HepG2 (cell line): ENCODE measurements around the gene LILRB3. TPM values are rescaled to one million over a fixed set of nuclear protein-coding genes. Genes with fewer than 3 reads are reported as not detected.
A peak's percentile ranks its signal among the peaks of the same experiment; 100 is the strongest.

Experiments
- ELF1 ChIP-seq: sonication (generic); formaldehyde crosslinking; IDR thresholded peaks from 2 replicates; pipeline ENCODE4 v1.4.0; 2020; ENCODE audit warnings: missing genetic modification reagents
- FOXA1 ChIP-seq, 2 experiments: fragments of 450-650 bp in 1 of 2; sonication (generic) in 1 of 2; formaldehyde crosslinking in 1 of 2; IDR thresholded peaks; 2 replicates each; pipeline versions ENCODE4 v1.4.0 to v1.6.1; 2016 to 2020; ENCODE audit warnings: missing genetic modification reagents in 1 of 2
- MTF1 ChIP-seq: sonication (generic); formaldehyde crosslinking; IDR thresholded peaks from 2 replicates; pipeline ENCODE4 v1.5.0; 2020; ENCODE audit warnings: missing genetic modification reagents
- PAWR ChIP-seq: sonication (generic); formaldehyde crosslinking; IDR thresholded peaks from 2 replicates; pipeline ENCODE4 v1.4.0; 2020; ENCODE audit warnings: missing genetic modification reagents, mild to moderate bottlenecking, borderline replicate concordance
- PRMT3 ChIP-seq: sonication (generic); formaldehyde crosslinking; IDR thresholded peaks from 2 replicates; pipeline ENCODE4 v1.8.1; 2022; ENCODE audit warnings: low read depth, mild to moderate bottlenecking, moderate library complexity, missing genetic modification reagents, borderline replicate concordance
- REXO4 ChIP-seq: sonication (generic); formaldehyde crosslinking; IDR thresholded peaks from 2 replicates; pipeline ENCODE4 v1.8.0; 2022; ENCODE audit warnings: missing genetic modification reagents, mild to moderate bottlenecking, borderline replicate concordance
- RXRA ChIP-seq: sonication (generic); formaldehyde crosslinking; IDR thresholded peaks from 2 replicates; pipeline ENCODE4 v1.5.1; 2020; ENCODE audit warnings: missing genetic modification reagents
- SNRNP70 ChIP-seq: fragments of 200-400 bp; formaldehyde crosslinking; IDR thresholded peaks from 2 replicates; pipeline ENCODE4 v1.6.1; 2017; ENCODE audit warnings: mild to moderate bottlenecking, low read depth, low read length, moderate library complexity
- TBP ChIP-seq: sonication (generic); formaldehyde crosslinking; IDR thresholded peaks from 2 replicates; pipeline ENCODE4 v1.5.0; 2020; ENCODE audit warnings: missing genetic modification reagents
- ZNF234 ChIP-seq: sonication (generic); formaldehyde crosslinking; conservative IDR thresholded peaks from 2 replicates; pipeline ENCODE4 v1.5.1; 2020; ENCODE audit warnings: mild to moderate bottlenecking, missing genetic modification reagents
- ZNF253 ChIP-seq: sonication (generic); formaldehyde crosslinking; IDR thresholded peaks from 2 replicates; pipeline ENCODE4 v1.8.0; 2022; ENCODE audit warnings: mild to moderate bottlenecking, missing genetic modification reagents, borderline replicate concordance
- ZNF331 ChIP-seq: sonication (generic); formaldehyde crosslinking; IDR thresholded peaks from 2 replicates; pipeline ENCODE4 v1.4.0; 2020; ENCODE audit warnings: missing genetic modification reagents
- ZNF350 ChIP-seq: sonication (generic); formaldehyde crosslinking; IDR thresholded peaks from 2 replicates; pipeline ENCODE4 v1.4.0; 2020; ENCODE audit warnings: mild to moderate bottlenecking, low read depth, missing genetic modification reagents, borderline replicate concordance
- ZNF484 ChIP-seq: sonication (generic); formaldehyde crosslinking; IDR thresholded peaks from 2 replicates; pipeline ENCODE4 v1.5.1; 2020; ENCODE audit warnings: mild to moderate bottlenecking, low read depth, missing genetic modification reagents, borderline replicate concordance
- ZNF749 ChIP-seq: sonication (generic); formaldehyde crosslinking; IDR thresholded peaks from 2 replicates; pipeline ENCODE4 v1.8.0; 2022; ENCODE audit warnings: mild to moderate bottlenecking, missing genetic modification reagents, moderate library complexity, borderline replicate concordance
- ZNF772 ChIP-seq: sonication (generic); formaldehyde crosslinking; IDR thresholded peaks from 2 replicates; pipeline ENCODE4 v1.5.0; 2020; ENCODE audit warnings: mild to moderate bottlenecking, missing genetic modification reagents
- polyA plus RNA-seq, 8 experiments: library from polyadenylated mRNA; depleted of rRNA in 3 of 8; stranded (reverse) in 7 of 8; unstranded in 1 of 8; fragments of >200 nt; fragmentation: Illumina TruSeq in 4 of 8; extraction: Trizol in 4 of 8; gene quantifications; 2 replicates each; pipeline versions ENCODE4 v1.2.1 to v1.2.3, GENCODE V29; 2011 to 2016; ENCODE audit warnings: low read depth in 4 of 8, missing spikeins in 1 of 8, mixed read lengths in 1 of 8; ENCODE audit not compliant: insufficient read depth in 1 of 8
- total RNA-seq, 5 experiments: library from RNA; depleted of rRNA; stranded (reverse); fragments of >200 nt; fragmentation: Illumina TruSeq; extraction: Trizol; gene quantifications; 2 replicates each; pipeline ENCODE4 v1.2.3, GENCODE V29; 2016; ENCODE audit warnings: low read depth in 1 of 5
- TF ChIP-seq, protein P1 (sequence below): sonication (generic); formaldehyde crosslinking; conservative IDR thresholded peaks from 2 replicates; pipeline ENCODE4 v1.4.0; 2020; ENCODE audit warnings: missing genetic modification reagents
- TF ChIP-seq, protein P2 (sequence below): sonication (generic); formaldehyde crosslinking; IDR thresholded peaks from 2 replicates; pipeline ENCODE4 v1.4.0; 2020; ENCODE audit warnings: missing genetic modification reagents, borderline replicate concordance

Gene LILRB3
- total and polyA plus RNA-seq, 2 of the 13 experiments (the other 11 are each of a cell fraction or from before 2014, with no cell fraction given) = 0.22 TPM; not detected in 1

DNA sequence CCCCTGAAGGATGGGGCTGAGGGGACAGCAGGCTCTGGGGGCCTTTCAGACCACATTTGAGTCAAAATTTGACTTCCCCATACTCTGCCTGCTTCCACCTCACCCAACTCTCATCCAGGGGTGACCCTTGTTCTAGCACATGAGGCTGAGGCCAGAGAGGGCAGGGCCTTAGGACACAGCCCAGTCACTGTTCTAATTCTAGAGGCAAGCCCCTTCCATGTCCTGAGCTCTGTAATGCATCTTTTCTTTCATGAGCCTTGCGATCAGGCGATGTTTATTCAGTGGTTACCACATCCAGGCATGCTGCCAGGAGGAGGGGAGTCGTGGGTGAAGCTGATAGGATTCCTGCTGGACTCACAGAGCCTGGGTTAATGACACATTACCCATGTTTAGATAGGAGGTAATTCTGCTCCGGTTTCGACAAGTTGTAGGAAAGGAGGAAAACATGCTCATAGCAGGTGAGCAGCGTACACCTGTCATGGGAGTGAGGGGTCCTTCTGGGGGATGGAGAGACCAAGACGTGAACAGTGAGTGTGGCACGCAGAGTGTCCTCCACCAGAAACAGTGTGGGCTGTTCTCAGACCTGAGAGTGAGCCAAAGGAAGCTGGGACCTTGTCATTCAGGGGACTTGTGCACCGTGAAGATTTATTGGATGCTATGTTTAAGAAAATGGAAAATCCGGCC is 12.9 kb downstream of the LILRB3 start (continued):
- TF ChIP-seq, protein P1, sequence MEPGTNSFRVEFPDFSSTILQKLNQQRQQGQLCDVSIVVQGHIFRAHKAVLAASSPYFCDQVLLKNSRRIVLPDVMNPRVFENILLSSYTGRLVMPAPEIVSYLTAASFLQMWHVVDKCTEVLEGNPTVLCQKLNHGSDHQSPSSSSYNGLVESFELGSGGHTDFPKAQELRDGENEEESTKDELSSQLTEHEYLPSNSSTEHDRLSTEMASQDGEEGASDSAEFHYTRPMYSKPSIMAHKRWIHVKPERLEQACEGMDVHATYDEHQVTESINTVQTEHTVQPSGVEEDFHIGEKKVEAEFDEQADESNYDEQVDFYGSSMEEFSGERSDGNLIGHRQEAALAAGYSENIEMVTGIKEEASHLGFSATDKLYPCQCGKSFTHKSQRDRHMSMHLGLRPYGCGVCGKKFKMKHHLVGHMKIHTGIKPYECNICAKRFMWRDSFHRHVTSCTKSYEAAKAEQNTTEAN (CRISPR knock-in tag) = no peak
- TF ChIP-seq REXO4 (CRISPR knock-in tag) (no peak), MTF1 (CRISPR knock-in tag) (no peak), ZNF350 (CRISPR knock-in tag) (0 out of 2 replicates have a peak, but pooled peaks have one; percentile 11), ZNF331 (peak; percentile 84), ELF1 (CRISPR knock-in tag) (peak; percentile 21; the same call in 1 of the 2 replicates), ZNF749 (CRISPR knock-in tag) (no peak), ZNF484 (CRISPR knock-in tag) (no peak), RXRA (CRISPR knock-in tag) (peak; percentile 87), ZNF234 (CRISPR knock-in tag) (no peak), TBP (CRISPR knock-in tag) (no peak), SNRNP70 (no peak), ZNF772 (CRISPR knock-in tag) (no peak), PRMT3 (no peak), PAWR (CRISPR knock-in tag) (no peak), ZNF253 (CRISPR knock-in tag) (no peak), FOXA1 (IDR thresholded peaks at IDR 0.05) (no peak), FOXA1 (CRISPR knock-in tag; IDR thresholded peaks at IDR 0.05) (peak; percentile 98)
- TF ChIP-seq, protein P2, sequence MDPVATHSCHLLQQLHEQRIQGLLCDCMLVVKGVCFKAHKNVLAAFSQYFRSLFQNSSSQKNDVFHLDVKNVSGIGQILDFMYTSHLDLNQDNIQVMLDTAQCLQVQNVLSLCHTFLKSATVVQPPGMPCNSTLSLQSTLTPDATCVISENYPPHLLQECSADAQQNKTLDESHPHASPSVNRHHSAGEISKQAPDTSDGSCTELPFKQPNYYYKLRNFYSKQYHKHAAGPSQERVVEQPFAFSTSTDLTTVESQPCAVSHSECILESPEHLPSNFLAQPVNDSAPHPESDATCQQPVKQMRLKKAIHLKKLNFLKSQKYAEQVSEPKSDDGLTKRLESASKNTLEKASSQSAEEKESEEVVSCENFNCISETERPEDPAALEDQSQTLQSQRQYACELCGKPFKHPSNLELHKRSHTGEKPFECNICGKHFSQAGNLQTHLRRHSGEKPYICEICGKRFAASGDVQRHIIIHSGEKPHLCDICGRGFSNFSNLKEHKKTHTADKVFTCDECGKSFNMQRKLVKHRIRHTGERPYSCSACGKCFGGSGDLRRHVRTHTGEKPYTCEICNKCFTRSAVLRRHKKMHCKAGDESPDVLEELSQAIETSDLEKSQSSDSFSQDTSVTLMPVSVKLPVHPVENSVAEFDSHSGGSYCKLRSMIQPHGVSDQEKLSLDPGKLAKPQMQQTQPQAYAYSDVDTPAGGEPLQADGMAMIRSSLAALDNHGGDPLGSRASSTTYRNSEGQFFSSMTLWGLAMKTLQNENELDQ (CRISPR knock-in tag) = no peak; the same call in 1 of the 2 replicates
